Bronchial epithelial cell (primary cell): ENCODE measurements around the gene GCK. TPM values are rescaled to one million over a fixed set of nuclear protein-coding genes. Genes with fewer than 3 reads are reported as not detected.
A peak's percentile ranks its signal among the peaks of the same experiment; 100 is the strongest.

ENCODE experiments used
- DNase-seq: peaks from one replicate; pipeline ENCODE4 v3.0.0-alpha.2; 2010; ENCODE audit warnings: low read depth
- FAIRE-seq: peaks from 2 replicates; lab custom pipeline; 2011; peaks lifted over from hg19 to GRCh38; lab: Jason Lieb, UNC
- H3K27me3 ChIP-seq: 2 replicates; pipeline ENCODE4 v1.5.1; 2011; ENCODE audit warnings: low read length; ENCODE audit not compliant: control insufficient read depth, insufficient read depth
- H3K36me3 ChIP-seq: 2 replicates; pipeline ENCODE4 v1.5.1; 2011; ENCODE audit warnings: low read length; ENCODE audit not compliant: control insufficient read depth, insufficient read depth
- H3K4me3 ChIP-seq: 2 replicates; pipeline ENCODE4 v1.5.1; 2011; ENCODE audit warnings: mild to moderate bottlenecking, low read depth, low read length, control low read depth
- total RNA-seq: library from RNA; depleted of rRNA; stranded (reverse); fragments of >200 nt; gene quantifications from 2 replicates; pipeline ENCODE4 v1.2.1, GENCODE V29; 2014
- TF ChIP-seq, protein P1 (sequence below): IDR thresholded peaks from 2 replicates; pipeline ENCODE4 v1.5.1; 2011; ENCODE audit warnings: mild to moderate bottlenecking, moderate library complexity, low read length, control low read depth, inconsistent platforms; ENCODE audit not compliant: insufficient read depth, severe bottlenecking

Gene GCK
- total RNA-seq, 1 donor from 2014 or later = 0.53 TPM

DNA sequence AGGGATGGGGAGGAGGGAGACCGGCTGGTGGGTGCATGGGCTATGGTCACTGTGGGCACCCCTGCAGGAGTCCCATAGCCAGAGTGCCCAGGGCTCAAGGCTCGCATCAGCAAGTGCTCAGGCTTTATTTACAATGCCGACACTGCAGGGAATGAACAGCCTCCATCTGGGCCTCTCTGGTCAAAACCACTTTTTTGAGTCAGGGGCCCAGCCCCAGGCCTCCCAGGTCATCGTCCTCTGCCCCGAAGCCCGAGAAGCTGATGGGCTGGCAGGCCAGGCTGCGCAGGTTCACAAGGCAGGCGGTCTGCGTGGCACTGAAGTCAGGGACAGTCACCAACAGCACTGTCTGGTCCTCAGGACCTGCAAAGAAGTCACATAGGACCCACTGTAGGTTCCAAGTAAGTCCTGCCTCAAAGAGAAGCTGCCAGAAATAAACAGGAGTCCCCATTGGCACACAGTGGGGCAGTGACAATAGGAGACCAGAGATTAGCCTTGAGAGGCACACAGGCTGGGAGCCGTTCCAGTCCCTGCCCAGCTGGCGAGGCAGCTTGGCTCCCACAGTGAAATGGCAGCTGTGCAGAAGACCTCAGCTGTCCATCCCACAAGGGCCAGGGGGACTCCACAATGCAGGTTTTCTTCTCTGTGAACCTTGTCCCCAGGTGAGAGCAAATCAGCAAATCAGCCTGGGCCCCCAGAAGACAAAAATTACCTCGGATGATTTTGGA, 74.5 kb downstream of the GCK start:
- Histone ChIP-seq H3K27me3 (no peaks in the 10 kb centered on the region), H3K36me3 (peaks cover 12% of the 10 kb centered on the region), H3K4me3 (no peak overlapping the region)
- no peak for DNase-seq
- peak; percentile 13 for FAIRE-seq
- TF ChIP-seq, protein P1, sequence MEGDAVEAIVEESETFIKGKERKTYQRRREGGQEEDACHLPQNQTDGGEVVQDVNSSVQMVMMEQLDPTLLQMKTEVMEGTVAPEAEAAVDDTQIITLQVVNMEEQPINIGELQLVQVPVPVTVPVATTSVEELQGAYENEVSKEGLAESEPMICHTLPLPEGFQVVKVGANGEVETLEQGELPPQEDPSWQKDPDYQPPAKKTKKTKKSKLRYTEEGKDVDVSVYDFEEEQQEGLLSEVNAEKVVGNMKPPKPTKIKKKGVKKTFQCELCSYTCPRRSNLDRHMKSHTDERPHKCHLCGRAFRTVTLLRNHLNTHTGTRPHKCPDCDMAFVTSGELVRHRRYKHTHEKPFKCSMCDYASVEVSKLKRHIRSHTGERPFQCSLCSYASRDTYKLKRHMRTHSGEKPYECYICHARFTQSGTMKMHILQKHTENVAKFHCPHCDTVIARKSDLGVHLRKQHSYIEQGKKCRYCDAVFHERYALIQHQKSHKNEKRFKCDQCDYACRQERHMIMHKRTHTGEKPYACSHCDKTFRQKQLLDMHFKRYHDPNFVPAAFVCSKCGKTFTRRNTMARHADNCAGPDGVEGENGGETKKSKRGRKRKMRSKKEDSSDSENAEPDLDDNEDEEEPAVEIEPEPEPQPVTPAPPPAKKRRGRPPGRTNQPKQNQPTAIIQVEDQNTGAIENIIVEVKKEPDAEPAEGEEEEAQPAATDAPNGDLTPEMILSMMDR = no peak

- no peak for DNase-seq
- H3K27me3 ChIP-seq = no peaks in the 10 kb centered on the region
- TF ChIP-seq, protein P1 = no peak
- H3K4me3 ChIP-seq = no peak overlapping the region
- H3K36me3 ChIP-seq = peaks cover 9% of the 10 kb centered on the region
- FAIRE-seq = no peak
Observed at GRCh38 chr7:44113764-44114354, 75.4 kb downstream of the GCK start.

- H3K4me3 ChIP-seq = no peak overlapping the region
- no peak for FAIRE-seq
Observed at GRCh38 chr7:44112997-44113763, 76.1 kb downstream of the GCK start.

GRCh38 chr7:44112231-44112996, 76.8 kb downstream of the GCK start:
- DNase-seq (no peak), FAIRE-seq (peak; percentile 43)
- Histone ChIP-seq H3K36me3 (peaks cover 7% of the 10 kb centered on the region), H3K4me3 (no peak overlapping the region), H3K27me3 (no peaks in the 10 kb centered on the region)
- TF ChIP-seq, protein P1 = peak; percentile 5

More at GRCh38 chr7:44112997-44113763, 76.1 kb downstream of the GCK start:
- Histone ChIP-seq H3K27me3 (no peaks in the 10 kb centered on the region), H3K36me3 (peaks cover 8% of the 10 kb centered on the region)
- TF ChIP-seq, protein P1 = no peak
- DNase-seq = no peak

DNA sequence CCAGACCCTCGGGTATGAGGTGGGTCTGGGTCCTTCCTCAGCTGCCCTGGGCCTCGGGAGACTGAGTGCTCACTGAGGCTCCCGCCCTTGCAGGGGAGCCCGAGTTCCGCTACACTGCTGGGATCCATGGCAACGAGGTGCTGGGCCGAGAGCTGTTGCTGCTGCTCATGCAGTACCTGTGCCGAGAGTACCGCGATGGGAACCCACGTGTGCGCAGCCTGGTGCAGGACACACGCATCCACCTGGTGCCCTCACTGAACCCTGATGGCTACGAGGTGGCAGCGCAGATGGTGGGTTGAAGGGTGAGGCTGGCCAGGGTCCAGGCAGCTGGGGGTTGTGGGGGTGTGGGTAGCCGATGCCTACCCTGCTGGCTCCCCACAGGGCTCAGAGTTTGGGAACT, 77.5 kb downstream of the GCK start:
- no peaks in the 10 kb centered on the region for H3K27me3 ChIP-seq
- H3K36me3 ChIP-seq = peaks cover 7% of the 10 kb centered on the region
- FAIRE-seq (no peak), DNase-seq (no peak)
- no peak overlapping the region for H3K4me3 ChIP-seq
- TF ChIP-seq, protein P1 = no peak
